Osteocyte (in vitro differentiated cells): Measurements from ENCODE around the gene CMTM4. TPM values are rescaled to one million over a fixed set of nuclear protein-coding genes. Genes with fewer than 3 reads are reported as not detected.

Experiments used
- DNase-seq: peaks from one replicate; pipeline ENCODE4 v3.0.0; 2021; ENCODE audit warnings: mixed read lengths; ENCODE audit not compliant: unreplicated experiment; ENCODE audit errors: extremely low spot score
- H3K27ac Mint-ChIP-seq: one replicate; pipeline ENCODE4 v1.8.0; 2021; ENCODE audit warnings: mild to moderate bottlenecking, mixed read lengths; ENCODE audit not compliant: unreplicated experiment
- H3K27me3 Mint-ChIP-seq: one replicate; pipeline ENCODE4 v1.8.0; 2021; ENCODE audit warnings: mixed read lengths; ENCODE audit not compliant: unreplicated experiment
- H3K36me3 Mint-ChIP-seq: one replicate; pipeline ENCODE4 v1.8.0; 2021; ENCODE audit warnings: mixed read lengths; ENCODE audit not compliant: unreplicated experiment
- H3K4me1 Mint-ChIP-seq: one replicate; pipeline ENCODE4 v1.8.0; 2021; ENCODE audit warnings: mixed read lengths; ENCODE audit not compliant: unreplicated experiment
- H3K4me3 Mint-ChIP-seq: one replicate; pipeline ENCODE4 v1.8.0; 2021; ENCODE audit warnings: mild to moderate bottlenecking, moderate library complexity, mixed read lengths; ENCODE audit not compliant: unreplicated experiment
- H3K9me3 Mint-ChIP-seq: one replicate; pipeline ENCODE4 v1.8.0; 2021; ENCODE audit warnings: mixed read lengths; ENCODE audit not compliant: unreplicated experiment
- CTCF ChIP-seq: fragments of 200-600 bp; sonication (generic); IDR thresholded peaks from 2 replicates; pipeline ENCODE4 v1.5.0; 2021; ENCODE audit warnings: antibody characterized with exemption, mild to moderate bottlenecking, moderate library complexity
- total RNA-seq: library from RNA; stranded (reverse); gene quantifications from 2 replicates; pipeline ENCODE4 v1.2.1, GENCODE V29; 2021

CMTM4 gene
- total RNA-seq, 1 donor from 2014 or later = 24.4 TPM

GRCh38 chr16:66706506-66706880 is 9.9 kb upstream of the CMTM4 start:
- no peaks in the 10 kb centered on the region for H3K9me3 Mint-ChIP-seq
- no peaks in the 10 kb centered on the region for H3K36me3 Mint-ChIP-seq
- peak overlapping the region; percentile 50 for H3K27ac Mint-ChIP-seq
- H3K4me3 Mint-ChIP-seq = no peak overlapping the region
- DNase-seq = no peak
- TF ChIP-seq CTCF = no peak
- H3K27me3 Mint-ChIP-seq = peaks cover 17% of the 10 kb centered on the region
- peaks cover 9% of the 10 kb centered on the region for H3K4me1 Mint-ChIP-seq

- H3K27ac Mint-ChIP-seq = peak overlapping the region; percentile 50
- no peaks in the 10 kb centered on the region for H3K9me3 Mint-ChIP-seq
- no peak overlapping the region for H3K4me3 Mint-ChIP-seq
- no peak for TF ChIP-seq CTCF
- peaks cover 17% of the 10 kb centered on the region for H3K27me3 Mint-ChIP-seq
- peaks cover 9% of the 10 kb centered on the region for H3K4me1 Mint-ChIP-seq
- H3K36me3 Mint-ChIP-seq = no peaks in the 10 kb centered on the region
- DNase-seq = no peak
These were observed 9.4 kb upstream of the CMTM4 start for GRCh38 chr16:66705790-66706505.

- Mint-ChIP-seq H3K4me3 (no peak overlapping the region), H3K9me3 (no peaks in the 10 kb centered on the region), H3K36me3 (no peaks in the 10 kb centered on the region), H3K27me3 (peaks cover 10% of the 10 kb centered on the region), H3K4me1 (peaks cover 9% of the 10 kb centered on the region), H3K27ac (no peak overlapping the region)
- no peak for TF ChIP-seq CTCF
- DNase-seq = no peak
These were observed 7.1 kb upstream of the CMTM4 start for GRCh38 chr16:66703406-66704215.

GRCh38 chr16:66701516-66701915 is 5.0 kb upstream of the CMTM4 start:
- Mint-ChIP-seq H3K36me3 (no peaks in the 10 kb centered on the region), H3K27me3 (peaks cover 3% of the 10 kb centered on the region), H3K4me3 (no peak overlapping the region), H3K27ac (no peak overlapping the region), H3K9me3 (no peaks in the 10 kb centered on the region), H3K4me1 (peaks cover 9% of the 10 kb centered on the region)
- no peak for DNase-seq
- TF ChIP-seq CTCF = no peak

GRCh38 chr16:66701026-66701425 is 4.5 kb upstream of the CMTM4 start:
- Mint-ChIP-seq H3K36me3 (no peaks in the 10 kb centered on the region), H3K4me1 (peaks cover 4% of the 10 kb centered on the region)

More at GRCh38 chr16:66701026-66701425, 4.5 kb upstream of the CMTM4 start:
- DNase-seq = no peak
- Mint-ChIP-seq H3K27ac (no peak overlapping the region), H3K4me3 (no peak overlapping the region), H3K9me3 (no peaks in the 10 kb centered on the region), H3K27me3 (peaks cover 3% of the 10 kb centered on the region)
- no peak for TF ChIP-seq CTCF
